Left ventricle myocardium inferior (tissue), 1 donor: ENCODE measurements around the gene GAA. TPM values are rescaled to one million over a fixed set of nuclear protein-coding genes. Genes with fewer than 3 reads are reported as not detected.

Experiments used
- DNase-seq: peaks from one replicate; pipeline ENCODE4 v3.0.0-alpha.2; 2020
- H3K27ac ChIP-seq: fragments of 200-600 bp; replicated peaks from 2 replicates; pipeline ENCODE4 v1.8.0; 2021
- H3K27me3 ChIP-seq: fragments of 200-600 bp; 2 replicates; pipeline ENCODE4 v1.8.0; 2021; ENCODE audit warnings: low read depth
- H3K36me3 ChIP-seq: fragments of 200-600 bp; 2 replicates; pipeline ENCODE4 v1.8.0; 2021
- H3K4me1 ChIP-seq: fragments of 200-600 bp; 2 replicates; pipeline ENCODE4 v1.8.0; 2021
- H3K4me3 ChIP-seq: fragments of 200-600 bp; 2 replicates; pipeline ENCODE4 v1.8.0; 2021; ENCODE audit warnings: mild to moderate bottlenecking, moderate library complexity
- H3K9me3 ChIP-seq: fragments of 200-600 bp; replicated peaks from 2 replicates; pipeline ENCODE4 v1.8.0; 2021
- intact Hi-C: fragments of 100-400 bp; cut with micrococcal nuclease; formaldehyde crosslinking; loops from one replicate; pipeline ENCODE4 v1.11.0; 2022
- total RNA-seq: library from RNA; stranded (reverse); fragmentation: NEBNext Ultra II Directional; extraction: Animal tissue kit (Norgen Biotek cat#: 25700); gene quantifications from one replicate; pipeline ENCODE4 v1.2.1, GENCODE V29; 2021
- TF ChIP-seq, protein P1 (sequence below): fragments of 200-600 bp; IDR thresholded peaks from 2 replicates; pipeline ENCODE4 v1.8.0; 2021; ENCODE audit warnings: antibody characterized with exemption, mild to moderate bottlenecking, borderline replicate concordance
- donor health status: DM: no; HTN: yes; CAD: no; lungs with severe emphysema.

The GAA gene
- total RNA-seq, 1 donor from 2014 or later = 44.4 TPM

DNA sequence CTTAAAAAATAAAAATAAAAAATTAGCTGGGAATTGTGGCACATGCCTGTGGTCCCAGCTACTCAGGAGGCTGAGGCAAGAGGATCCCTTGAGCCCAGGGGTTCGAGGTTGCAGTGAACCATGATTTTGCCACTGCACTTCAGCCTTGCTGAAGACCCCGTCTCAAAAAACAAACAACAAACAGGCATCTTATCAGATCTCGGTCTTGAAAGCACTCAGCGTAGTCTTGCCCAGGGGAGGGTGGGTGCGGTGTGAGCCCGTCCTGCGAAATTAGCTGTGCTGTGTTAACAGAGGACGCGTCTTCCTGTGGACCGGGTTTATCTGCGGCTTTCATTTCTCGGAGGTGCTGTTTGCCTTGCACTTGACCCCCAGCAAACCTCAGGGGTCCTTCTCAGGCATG lies 5.4 kb downstream of the GAA start:
- H3K27me3 ChIP-seq = no peaks in the 10 kb centered on the region
- intact Hi-C loops = no loop called here
- H3K4me1 ChIP-seq = peaks cover 10% of the 10 kb centered on the region
- no peaks in the 10 kb centered on the region for H3K9me3 ChIP-seq
- peaks cover 7% of the 10 kb centered on the region for H3K36me3 ChIP-seq
- H3K4me3 ChIP-seq = no peak overlapping the region
- no peak overlapping the region for H3K27ac ChIP-seq
- TF ChIP-seq, protein P1, sequence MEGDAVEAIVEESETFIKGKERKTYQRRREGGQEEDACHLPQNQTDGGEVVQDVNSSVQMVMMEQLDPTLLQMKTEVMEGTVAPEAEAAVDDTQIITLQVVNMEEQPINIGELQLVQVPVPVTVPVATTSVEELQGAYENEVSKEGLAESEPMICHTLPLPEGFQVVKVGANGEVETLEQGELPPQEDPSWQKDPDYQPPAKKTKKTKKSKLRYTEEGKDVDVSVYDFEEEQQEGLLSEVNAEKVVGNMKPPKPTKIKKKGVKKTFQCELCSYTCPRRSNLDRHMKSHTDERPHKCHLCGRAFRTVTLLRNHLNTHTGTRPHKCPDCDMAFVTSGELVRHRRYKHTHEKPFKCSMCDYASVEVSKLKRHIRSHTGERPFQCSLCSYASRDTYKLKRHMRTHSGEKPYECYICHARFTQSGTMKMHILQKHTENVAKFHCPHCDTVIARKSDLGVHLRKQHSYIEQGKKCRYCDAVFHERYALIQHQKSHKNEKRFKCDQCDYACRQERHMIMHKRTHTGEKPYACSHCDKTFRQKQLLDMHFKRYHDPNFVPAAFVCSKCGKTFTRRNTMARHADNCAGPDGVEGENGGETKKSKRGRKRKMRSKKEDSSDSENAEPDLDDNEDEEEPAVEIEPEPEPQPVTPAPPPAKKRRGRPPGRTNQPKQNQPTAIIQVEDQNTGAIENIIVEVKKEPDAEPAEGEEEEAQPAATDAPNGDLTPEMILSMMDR = no peak
- no peak for DNase-seq

DNA sequence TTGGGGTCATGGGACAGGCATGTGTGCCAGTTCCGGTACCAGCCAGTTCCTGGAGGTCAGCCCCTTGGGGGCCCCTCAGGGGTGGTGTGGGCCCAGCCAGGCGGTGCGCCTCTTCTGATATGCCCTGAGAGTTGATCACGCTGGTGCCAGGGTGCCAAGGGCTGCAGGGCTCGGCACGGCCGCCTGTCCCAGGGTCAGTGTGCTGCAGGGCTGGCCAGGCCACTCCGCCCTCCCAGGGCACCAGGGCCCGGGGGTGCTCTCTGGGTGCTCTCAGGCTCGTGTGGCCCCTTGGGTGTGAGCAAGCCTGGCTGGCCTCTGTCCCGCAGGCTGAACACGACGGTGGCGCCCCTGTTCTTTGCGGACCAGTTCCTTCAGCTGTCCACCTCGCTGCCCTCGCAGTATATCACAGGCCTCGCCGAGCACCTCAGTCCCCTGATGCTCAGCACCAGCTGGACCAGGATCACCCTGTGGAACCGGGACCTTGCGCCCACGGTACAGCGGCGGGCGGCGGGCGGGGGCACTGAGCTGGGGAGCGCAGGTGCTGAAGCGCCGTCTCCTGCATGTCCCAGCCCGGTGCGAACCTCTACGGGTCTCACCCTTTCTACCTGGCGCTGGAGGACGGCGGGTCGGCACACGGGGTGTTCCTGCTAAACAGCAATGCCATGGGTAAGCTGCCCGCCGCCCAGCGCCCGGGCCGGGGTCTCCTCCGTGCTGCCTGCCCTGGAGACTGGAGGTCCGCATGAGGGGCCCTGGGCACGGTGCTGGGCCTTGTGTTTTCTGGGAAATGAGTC lies 6.0 kb downstream of the GAA start:
- TF ChIP-seq, protein P1 = no peak
- H3K4me1 ChIP-seq = peaks cover 4% of the 10 kb centered on the region
- intact Hi-C loops = no loop called here
- H3K27ac ChIP-seq = no peak overlapping the region
- no peaks in the 10 kb centered on the region for H3K27me3 ChIP-seq
- no peak for DNase-seq
- no peak overlapping the region for H3K4me3 ChIP-seq
- H3K9me3 ChIP-seq = no peaks in the 10 kb centered on the region
- peaks cover 7% of the 10 kb centered on the region for H3K36me3 ChIP-seq

DNA sequence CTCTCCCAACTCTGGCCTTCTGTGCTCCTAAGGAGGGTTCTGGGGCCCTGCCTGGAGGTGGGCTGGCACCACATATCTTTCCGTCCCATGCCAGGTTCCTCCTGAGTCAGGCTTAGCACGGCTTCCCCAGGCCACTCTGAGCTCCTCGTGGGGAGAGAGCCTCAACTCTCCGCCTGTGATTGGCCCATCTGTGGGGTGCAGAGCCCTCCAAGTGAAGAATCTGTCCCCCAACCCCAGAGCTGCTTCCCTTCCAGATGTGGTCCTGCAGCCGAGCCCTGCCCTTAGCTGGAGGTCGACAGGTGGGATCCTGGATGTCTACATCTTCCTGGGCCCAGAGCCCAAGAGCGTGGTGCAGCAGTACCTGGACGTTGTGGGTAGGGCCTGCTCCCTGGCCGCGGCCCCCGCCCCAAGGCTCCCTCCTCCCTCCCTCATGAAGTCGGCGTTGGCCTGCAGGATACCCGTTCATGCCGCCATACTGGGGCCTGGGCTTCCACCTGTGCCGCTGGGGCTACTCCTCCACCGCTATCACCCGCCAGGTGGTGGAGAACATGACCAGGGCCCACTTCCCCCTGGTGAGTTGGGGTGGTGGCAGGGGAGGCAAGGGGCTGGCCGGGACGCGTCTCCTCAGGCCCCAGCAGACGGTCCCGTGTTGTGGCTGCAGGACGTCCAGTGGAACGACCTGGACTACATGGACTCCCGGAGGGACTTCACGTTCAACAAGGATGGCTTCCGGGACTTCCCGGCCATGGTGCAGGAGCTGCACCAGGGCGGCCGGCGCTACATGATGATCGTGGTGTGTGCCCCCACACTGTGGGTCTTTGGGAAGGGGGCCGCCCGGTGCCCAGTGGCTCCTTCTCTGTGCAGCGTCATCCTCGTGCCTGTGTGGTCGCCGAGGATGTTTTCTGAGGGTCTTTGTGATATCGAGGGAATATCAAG lies 6.9 kb downstream of the GAA start:
- TF ChIP-seq, protein P1 = no peak
- Histone ChIP-seq H3K9me3 (no peaks in the 10 kb centered on the region), H3K4me1 (no peaks in the 10 kb centered on the region), H3K4me3 (no peak overlapping the region), H3K27me3 (no peaks in the 10 kb centered on the region), H3K27ac (no peak overlapping the region), H3K36me3 (peaks cover 7% of the 10 kb centered on the region)
- intact Hi-C loops = no loop called here
- DNase-seq = no peak

DNA sequence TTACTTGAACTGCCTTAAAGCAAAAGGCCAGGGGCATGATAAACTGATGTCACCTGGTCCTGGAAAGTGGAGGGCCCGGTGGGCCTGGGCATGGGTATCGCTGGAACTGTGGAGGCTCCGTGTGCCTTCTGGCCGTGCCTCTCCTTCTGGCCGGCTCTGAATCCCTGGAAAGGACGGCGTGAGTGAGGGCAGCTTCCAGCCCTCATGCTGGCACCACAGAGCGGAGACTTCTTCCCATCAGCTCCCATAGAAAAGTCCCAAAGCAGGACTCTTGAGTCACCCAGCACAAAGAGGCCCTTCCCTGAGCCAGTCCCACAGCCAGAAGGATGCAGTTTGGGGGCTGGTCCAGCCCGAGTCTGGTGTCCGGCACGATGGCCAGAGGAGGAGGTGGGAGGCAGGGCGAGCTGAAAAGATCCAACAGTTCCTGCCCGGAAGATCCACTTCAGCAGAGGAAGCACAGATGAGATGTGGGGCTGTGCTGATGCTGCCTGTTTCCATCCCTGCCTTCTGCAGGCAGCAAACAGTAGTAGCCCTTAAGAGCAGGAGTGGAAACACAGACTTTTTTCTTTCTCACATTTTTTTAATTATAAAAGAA lies 7.8 kb downstream of the GAA start:
- TF ChIP-seq, protein P1 = no peak
- peaks cover 7% of the 10 kb centered on the region for H3K36me3 ChIP-seq
- intact Hi-C loops = no loop called here

DNA sequence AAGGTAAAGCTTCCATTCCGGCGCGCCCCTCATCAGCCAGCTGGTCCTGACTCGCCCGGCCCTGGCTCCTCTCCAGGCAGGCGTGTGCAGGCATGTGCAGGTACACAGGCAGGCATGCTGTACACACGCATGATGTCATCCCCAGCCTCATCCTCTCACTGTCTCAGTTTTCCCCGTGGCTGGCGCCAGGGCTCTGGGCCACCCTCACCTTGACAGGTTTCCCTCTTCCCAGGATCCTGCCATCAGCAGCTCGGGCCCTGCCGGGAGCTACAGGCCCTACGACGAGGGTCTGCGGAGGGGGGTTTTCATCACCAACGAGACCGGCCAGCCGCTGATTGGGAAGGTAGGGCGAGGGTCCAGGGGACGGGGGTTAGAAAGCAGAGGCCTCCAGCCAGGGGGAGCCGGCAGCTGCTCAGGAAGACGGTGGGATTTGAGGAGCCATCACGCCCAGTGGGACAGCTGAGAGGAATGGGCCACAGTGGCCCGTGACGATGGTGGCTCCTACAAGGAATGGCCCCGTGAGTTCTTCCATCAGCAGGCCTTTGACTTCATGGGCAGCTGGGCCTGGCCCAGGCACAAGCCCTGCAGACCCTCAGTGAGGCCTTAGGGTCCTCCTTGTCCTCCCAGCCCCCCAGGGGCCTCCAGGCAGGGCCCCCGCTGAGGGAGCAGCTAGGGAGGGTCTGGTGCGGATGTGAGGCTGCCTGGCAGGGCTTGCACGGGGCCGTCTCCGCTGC lies 8.5 kb downstream of the GAA start:
- TF ChIP-seq, protein P1 = no peak
- no peak for DNase-seq
- Histone ChIP-seq H3K4me3 (no peak overlapping the region), H3K36me3 (peaks cover 7% of the 10 kb centered on the region), H3K27ac (no peak overlapping the region), H3K9me3 (peaks cover 2% of the 10 kb centered on the region), H3K27me3 (no peaks in the 10 kb centered on the region), H3K4me1 (no peaks in the 10 kb centered on the region)
- intact Hi-C loops = no loop called here

More for the DNA sequence above, 7.8 kb downstream of the GAA start:
- Histone ChIP-seq H3K27ac (no peak overlapping the region), H3K4me1 (no peaks in the 10 kb centered on the region), H3K9me3 (no peaks in the 10 kb centered on the region), H3K4me3 (no peak overlapping the region), H3K27me3 (no peaks in the 10 kb centered on the region)
- no peak for DNase-seq
